HG03565 (cell line): ENCODE results near the gene OR52D1.
A peak's percentile ranks its signal among the peaks of the same experiment; 100 is the strongest.

Experiments used
- ATAC-seq: cut with Tn5 transposase; IDR thresholded peaks from one replicate; pipeline ENCODE4 v1.9.1; 2021; ENCODE audit warnings: mild to moderate bottlenecking, moderate library complexity; ENCODE audit not compliant: unreplicated experiment

Gene OR52D1

GRCh38 chr11:5488385-5488784 lies at the start of gene OR52D1:
Gene OR52D1 (plus strand): TSS chr11:5488685. CDS start chr11:5488707, 22 bp downstream.
- no peak for ATAC-seq

- ATAC-seq = no peak
These were observed 47.1 kb upstream of the OR52D1 start, which contains the start of gene OR51I1 for GRCh38 chr11:5441414-5441813. Gene OR51I1 (minus strand): TSS chr11:5441514. CDS start chr11:5441514, 0 bp downstream.

GRCh38 chr11:5443835-5444393 lies 44.6 kb upstream of the OR52D1 start:
- ATAC-seq = no peak

- no peak for ATAC-seq
These were observed 39.5 kb upstream of the OR52D1 start, which contains the start of gene OR51I2 for GRCh38 chr11:5449023-5449422. Gene OR51I2 (plus strand): TSS chr11:5449323. CDS start chr11:5453489, 4,166 bp downstream.

GRCh38 chr11:5449432-5449831 lies 39.1 kb upstream of the OR52D1 start:
- no peak for ATAC-seq

GRCh38 chr11:5460983-5461621 lies 27.4 kb upstream of the OR52D1 start:
- ATAC-seq = no peak

GRCh38 chr11:5467527-5467926 lies 21.0 kb upstream of the OR52D1 start:
- no peak for ATAC-seq

- no peak for ATAC-seq
These were observed 14.6 kb upstream of the OR52D1 start for GRCh38 chr11:5473921-5474320.

- ATAC-seq = peak; percentile 75
These were observed 12.2 kb upstream of the OR52D1 start for GRCh38 chr11:5476186-5476819.

- no peak for ATAC-seq
These were observed 2.5 kb upstream of the OR52D1 start for GRCh38 chr11:5486003-5486402.

- no peak for ATAC-seq
These were observed 2.1 kb upstream of the OR52D1 start for GRCh38 chr11:5486421-5486820.

- ATAC-seq = no peak
These were observed 414 bp downstream of the OR52D1 start for GRCh38 chr11:5488798-5489399.

GRCh38 chr11:5489576-5490357 lies 1.3 kb downstream of the OR52D1 start:
- ATAC-seq = no peak

GRCh38 chr11:5499671-5500070 lies 11.2 kb downstream of the OR52D1 start:
- ATAC-seq = no peak

- no peak for ATAC-seq
These were observed 11.9 kb downstream of the OR52D1 start for GRCh38 chr11:5500393-5500801.

- ATAC-seq = no peak
These were observed 16.0 kb downstream of the OR52D1 start for GRCh38 chr11:5504403-5504921.

- no peak for ATAC-seq
These were observed 17.0 kb downstream of the OR52D1 start for GRCh38 chr11:5505363-5506048.

GRCh38 chr11:5507177-5507932 lies 18.9 kb downstream of the OR52D1 start:
- no peak for ATAC-seq

- no peak for ATAC-seq
These were observed 19.4 kb downstream of the OR52D1 start for GRCh38 chr11:5507933-5508305.
